ENCODE data around the gene ADAP1. TPM values are rescaled to one million over a fixed set of nuclear protein-coding genes. Genes with fewer than 3 reads are reported as not detected.

Gene ADAP1
- total RNA-seq, 1 experiment from 2014 or later, result 77.6 TPM

GRCh38 chr7:904847-905246 lies 49.6 kb downstream of the ADAP1 start:
- BruUV-seq (replicated peaks), result no TSS peak
- no peaks in the 10 kb centered on the region for H3K9me3 ChIP-seq
- ChIA-PET CTCF (no interaction called here), POLR2A (no interaction called here)
- Mint-ChIP-seq H3K27ac (ENCODE audit: unreplicated experiment) (no peak overlapping the region), H3K27me3 (ENCODE audit: insufficient read depth, unreplicated experiment) (no peaks in the 10 kb centered on the region), H3K9me3 (ENCODE audit: unreplicated experiment) (no peaks in the 10 kb centered on the region), H3K36me3 (ENCODE audit: insufficient read depth, unreplicated experiment) (peaks cover 24% of the 10 kb centered on the region), H3K4me1 (ENCODE audit: low read depth, unreplicated experiment) (no peaks in the 10 kb centered on the region), H3K4me3 (ENCODE audit: unreplicated experiment) (no peak overlapping the region)
- no peaks in the 10 kb centered on the region for H3K4me1 ChIP-seq
- no peak for DNase-seq
- intact Hi-C loops (cut with micrococcal nuclease; ENCODE audit: unreplicated experiment), result no loop called here
- H3K4me3 ChIP-seq (ENCODE audit: low read depth, low read length), result no peak overlapping the region
- TF ChIP-seq CTCF (IDR thresholded peaks at IDR 0.05; ENCODE audit: insufficient read depth in 1 of 2, low read depth in 1 of 2, low read length in 1 of 2, severe bottlenecking in 1 of 2, unreplicated experiment in 1 of 2), result no peak
- no peaks in the 10 kb centered on the region for H3K27me3 ChIP-seq (replicated peaks; ENCODE audit: control insufficient read depth, insufficient read depth, low read length)
- H3K36me3 ChIP-seq (ENCODE audit: control insufficient read depth, insufficient read depth, low read length), result no peaks in the 10 kb centered on the region

DNA sequence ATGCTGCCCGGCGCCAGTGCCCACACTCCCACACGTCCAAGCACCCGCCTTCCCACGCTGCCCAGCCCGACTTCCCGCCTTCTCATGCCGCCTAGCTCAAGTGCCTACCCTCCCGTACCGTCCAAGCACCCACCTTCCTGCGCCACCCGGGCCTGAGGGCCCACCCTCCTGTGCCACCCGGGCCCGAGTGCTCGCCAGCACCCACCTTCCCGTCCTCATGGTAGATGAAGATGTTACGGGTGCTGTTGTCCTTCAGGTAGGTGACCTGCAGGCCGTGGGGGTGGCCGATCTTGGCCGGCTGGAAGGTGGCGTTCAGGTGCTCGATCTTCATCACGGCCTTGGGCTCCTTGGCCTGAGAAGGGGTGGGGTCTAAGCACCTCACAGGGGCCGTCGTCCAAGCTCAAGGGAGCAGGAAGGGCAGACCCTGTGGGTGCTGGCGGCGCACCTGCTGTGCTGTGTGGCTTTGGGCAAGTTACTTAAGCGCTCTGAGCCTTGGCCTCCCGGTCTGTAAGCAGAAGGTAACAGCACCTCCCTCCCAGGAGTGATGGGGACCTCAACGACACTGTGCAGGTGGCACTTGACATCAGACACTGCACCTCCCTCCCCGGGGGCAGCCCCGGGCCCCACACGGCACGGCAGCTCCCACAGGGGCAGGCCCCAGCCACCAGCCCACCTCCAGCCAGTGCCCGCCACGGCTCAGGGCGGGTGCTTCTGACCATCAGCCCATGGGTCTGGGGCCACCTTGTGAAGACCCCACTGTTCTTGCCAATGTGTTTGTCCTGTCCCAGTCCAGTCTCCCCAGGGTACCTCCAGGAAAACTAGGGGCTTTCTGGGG lies 50.3 kb downstream of the ADAP1 start:
- no TSS peak for BruUV-seq (replicated peaks)
- no peak for DNase-seq
- no peak for TF ChIP-seq CTCF (IDR thresholded peaks at IDR 0.05; ENCODE audit: insufficient read depth in 1 of 2, low read depth in 1 of 2, low read length in 1 of 2, severe bottlenecking in 1 of 2, unreplicated experiment in 1 of 2)
- H3K27ac Mint-ChIP-seq (ENCODE audit: unreplicated experiment), result no peak overlapping the region
- no peak overlapping the region for H3K4me3 Mint-ChIP-seq (ENCODE audit: unreplicated experiment)
- peaks cover 31% of the 10 kb centered on the region for H3K36me3 Mint-ChIP-seq (ENCODE audit: insufficient read depth, unreplicated experiment)
- no peaks in the 10 kb centered on the region; the same call in 1 of the 2 replicates for H3K36me3 ChIP-seq (ENCODE audit: control insufficient read depth, insufficient read depth, low read length)
- no peaks in the 10 kb centered on the region for H3K27me3 ChIP-seq (replicated peaks; ENCODE audit: control insufficient read depth, insufficient read depth, low read length)
- H3K9me3 Mint-ChIP-seq (ENCODE audit: unreplicated experiment), result no peaks in the 10 kb centered on the region
- no peaks in the 10 kb centered on the region for H3K9me3 ChIP-seq
- no peaks in the 10 kb centered on the region for H3K4me1 Mint-ChIP-seq (ENCODE audit: low read depth, unreplicated experiment)
- H3K27me3 Mint-ChIP-seq (ENCODE audit: insufficient read depth, unreplicated experiment), result no peaks in the 10 kb centered on the region
- no peaks in the 10 kb centered on the region for H3K4me1 ChIP-seq
- ChIA-PET CTCF (no interaction called here), POLR2A (no interaction called here)
- intact Hi-C loops (cut with micrococcal nuclease; ENCODE audit: unreplicated experiment), result no loop called here
- H3K4me3 ChIP-seq (ENCODE audit: low read depth, low read length), result no peak overlapping the region

GRCh38 chr7:902996-903395 lies 51.5 kb downstream of the ADAP1 start:
- CTCF ChIA-PET, result no interaction called here
- Mint-ChIP-seq H3K4me1 (ENCODE audit: low read depth, unreplicated experiment) (no peaks in the 10 kb centered on the region), H3K36me3 (ENCODE audit: insufficient read depth, unreplicated experiment) (peaks cover 43% of the 10 kb centered on the region), H3K27ac (ENCODE audit: unreplicated experiment) (no peak overlapping the region), H3K4me3 (ENCODE audit: unreplicated experiment) (no peak overlapping the region), H3K27me3 (ENCODE audit: insufficient read depth, unreplicated experiment) (no peaks in the 10 kb centered on the region), H3K9me3 (ENCODE audit: unreplicated experiment) (no peaks in the 10 kb centered on the region)
- no TSS peak for BruUV-seq (replicated peaks)
- Histone ChIP-seq H3K36me3 (ENCODE audit: control insufficient read depth, insufficient read depth, low read length) (no peaks in the 10 kb centered on the region; the same call in 1 of the 2 replicates), H3K4me1 (no peaks in the 10 kb centered on the region), H3K4me3 (ENCODE audit: low read depth, low read length) (no peak overlapping the region), H3K9me3 (no peaks in the 10 kb centered on the region), H3K27me3 (replicated peaks; ENCODE audit: control insufficient read depth, insufficient read depth, low read length) (no peaks in the 10 kb centered on the region)
- POLR2A ChIA-PET, result no interaction called here
- DNase-seq, result no peak
- intact Hi-C loops (cut with micrococcal nuclease; ENCODE audit: unreplicated experiment), result no loop called here
- TF ChIP-seq CTCF (IDR thresholded peaks at IDR 0.05; ENCODE audit: insufficient read depth in 1 of 2, low read depth in 1 of 2, low read length in 1 of 2, severe bottlenecking in 1 of 2, unreplicated experiment in 1 of 2), result no peak

All from Caco-2 (cell line).